Right lobe of liver (tissue), 6 donors: Measurements from ENCODE around the gene COL18A1. TPM values are rescaled to one million over a fixed set of nuclear protein-coding genes. Genes with fewer than 3 reads are reported as not detected.

ENCODE experiments used
- ATAC-seq, 4 donors: fragments of 200-7000 bp; cut with Tn5 transposase; one replicate each; pipeline ENCODE4 v1.9.1; 2020; ENCODE audit warnings: mild to moderate bottlenecking in 4 of 4, moderate library complexity in 4 of 4
- DNase-seq, 3 donors: peaks; one replicate each; pipeline ENCODE4 v3.0.0-alpha.2; 2020
- H3K27ac ChIP-seq, 3 donors: fragments of 200-600 bp; one replicate each; pipeline ENCODE4 v1.8.0; 2022
- H3K27me3 ChIP-seq, 2 donors: fragments of 200-600 bp; one replicate each; pipeline ENCODE4 v1.8.0; 2022
- H3K36me3 ChIP-seq, 4 donors: fragments of 200-600 bp; sonication (generic) in 1 of 4; one replicate each; pipeline versions ENCODE4 v1.5.1 to v1.8.0; 2017 to 2022; ENCODE audit warnings: control low read depth in 1 of 4
- H3K4me1 ChIP-seq, 4 donors: fragments of 200-600 bp; sonication (generic) in 1 of 4; one replicate each; pipeline versions ENCODE4 v1.5.1 to v1.8.0; 2017 to 2022; ENCODE audit warnings: control low read depth in 1 of 4
- H3K4me3 ChIP-seq, 3 donors: fragments of 200-600 bp; one replicate each; pipeline ENCODE4 v1.8.0; 2022
- H3K9me3 ChIP-seq, 4 donors: fragments of 200-600 bp; sonication (generic) in 1 of 4; one replicate each; pipeline versions ENCODE4 v1.5.1 to v1.8.0; 2017 to 2022; ENCODE audit warnings: control low read depth in 1 of 4
- POLR2A ChIP-seq: fragments of 450-650 bp; IDR thresholded peaks from one replicate; pipeline ENCODE4 v1.6.1; 2017; ENCODE audit warnings: antibody characterized with exemption, mild to moderate bottlenecking
- whole genome bisulfite sequencing: methylation state at CpG from one replicate; pipeline ENCODE4 v1.1.6; 2018; ENCODE audit warnings: low coverage, low lambda C conversion rate; ENCODE audit not compliant: insufficient coverage; ENCODE audit errors: missing lambda C conversion rate; 5-methylcytosine and 5-hydroxymethylcytosine counted together
- intact Hi-C, 2 donors: fragments of 100-400 bp; cut with DNase I; formaldehyde crosslinking; loops; one replicate each; pipeline versions ENCODE4 v1.11.2 to v1.14.1; 2022
- total RNA-seq, 6 experiments: library from RNA; depleted of rRNA in 2 of 6; stranded (reverse); fragments of >200 nt in 2 of 6; fragmentation: NEBNext Ultra II Directional in 3 of 6; extraction: Animal tissue kit (Norgen Biotek cat#: 25700) in 3 of 6; gene quantifications; one replicate each; pipeline versions ENCODE4 v1.1.0 to v1.2.4, GENCODE V29; 2016 to 2023
- TF ChIP-seq, protein P1 (sequence below), 4 donors: fragments of 200-600 bp in 3 of 4; fragments of 450-650 bp in 1 of 4; IDR thresholded peaks; one replicate each; pipeline versions ENCODE4 v1.5.1 to v1.8.0; 2016 to 2022; ENCODE audit warnings: antibody characterized with exemption in 4 of 4, mild to moderate bottlenecking in 2 of 4
- donor health status: DM: no; HTN: yes; CAD: no.
- donor health status: DM: no; HTN: no; CAD: no.
- donor health status: DM: no; HTN: no; CAD: no.
- donor health status: DM: no; HTN: yes; CAD: no.
- donor health status: DM: no; HTN: yes; CAD: no.

Gene COL18A1
- total RNA-seq, 6 experiments from 2014 or later: 261 to 487 (median 297) TPM

DNA sequence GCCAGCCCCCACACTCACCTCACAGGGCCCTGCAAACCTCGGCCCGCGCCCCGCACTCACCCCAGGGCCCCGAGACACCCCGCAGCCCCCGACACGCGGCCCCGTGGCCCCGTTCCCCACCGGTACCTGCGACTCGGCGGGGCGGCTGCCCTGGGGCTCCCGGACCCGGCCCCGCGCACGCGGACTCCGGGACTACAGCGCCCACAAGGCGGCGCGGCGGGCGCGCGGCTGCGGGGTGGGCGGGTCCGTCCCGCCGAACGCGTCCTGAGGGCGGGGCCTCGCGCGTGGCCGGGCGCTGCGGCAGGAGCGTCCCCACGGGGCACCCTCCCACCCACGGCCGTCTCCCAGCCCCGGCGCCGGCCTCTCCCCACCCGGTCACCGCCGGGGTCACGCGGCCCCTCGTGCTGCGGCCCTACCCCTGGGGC is 137.3 kb downstream of the COL18A1 start, which contains the start of gene SLC19A1:
Gene SLC19A1, minus strand, starts transcription at position 199 of the 425 bp plus-strand sequence. CDS start 4,481 bp downstream, outside the sequence.
- TF ChIP-seq POLR2A: no peak
- TF ChIP-seq, protein P1, sequence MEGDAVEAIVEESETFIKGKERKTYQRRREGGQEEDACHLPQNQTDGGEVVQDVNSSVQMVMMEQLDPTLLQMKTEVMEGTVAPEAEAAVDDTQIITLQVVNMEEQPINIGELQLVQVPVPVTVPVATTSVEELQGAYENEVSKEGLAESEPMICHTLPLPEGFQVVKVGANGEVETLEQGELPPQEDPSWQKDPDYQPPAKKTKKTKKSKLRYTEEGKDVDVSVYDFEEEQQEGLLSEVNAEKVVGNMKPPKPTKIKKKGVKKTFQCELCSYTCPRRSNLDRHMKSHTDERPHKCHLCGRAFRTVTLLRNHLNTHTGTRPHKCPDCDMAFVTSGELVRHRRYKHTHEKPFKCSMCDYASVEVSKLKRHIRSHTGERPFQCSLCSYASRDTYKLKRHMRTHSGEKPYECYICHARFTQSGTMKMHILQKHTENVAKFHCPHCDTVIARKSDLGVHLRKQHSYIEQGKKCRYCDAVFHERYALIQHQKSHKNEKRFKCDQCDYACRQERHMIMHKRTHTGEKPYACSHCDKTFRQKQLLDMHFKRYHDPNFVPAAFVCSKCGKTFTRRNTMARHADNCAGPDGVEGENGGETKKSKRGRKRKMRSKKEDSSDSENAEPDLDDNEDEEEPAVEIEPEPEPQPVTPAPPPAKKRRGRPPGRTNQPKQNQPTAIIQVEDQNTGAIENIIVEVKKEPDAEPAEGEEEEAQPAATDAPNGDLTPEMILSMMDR (IDR thresholded peaks at IDR 0.05): peak; percentile 35 to 64 (median 48)
- Histone ChIP-seq H3K36me3 (no peaks in the 10 kb centered on the region), H3K4me1 (peaks cover 0 to 3% (median 0%) of the 10 kb centered on the region in 4 donors), H3K27ac (peak within 1 kb of the TSS in 2 of 3 donors; percentile 40 to 43), H3K9me3 (no peaks in the 10 kb centered on the region), H3K27me3 (no peaks in the 10 kb centered on the region), H3K4me3 (peak within 1 kb of the TSS; percentile 47 to 63 (median 60))
- no CpG with 5 or more reads among the region's 59 CpGs for WGBS
- ATAC-seq (peak; percentile 68 to 89 (median 78)), DNase-seq (peak; percentile 79 to 80 (median 79))
- intact Hi-C loops: no loop called here

DNA sequence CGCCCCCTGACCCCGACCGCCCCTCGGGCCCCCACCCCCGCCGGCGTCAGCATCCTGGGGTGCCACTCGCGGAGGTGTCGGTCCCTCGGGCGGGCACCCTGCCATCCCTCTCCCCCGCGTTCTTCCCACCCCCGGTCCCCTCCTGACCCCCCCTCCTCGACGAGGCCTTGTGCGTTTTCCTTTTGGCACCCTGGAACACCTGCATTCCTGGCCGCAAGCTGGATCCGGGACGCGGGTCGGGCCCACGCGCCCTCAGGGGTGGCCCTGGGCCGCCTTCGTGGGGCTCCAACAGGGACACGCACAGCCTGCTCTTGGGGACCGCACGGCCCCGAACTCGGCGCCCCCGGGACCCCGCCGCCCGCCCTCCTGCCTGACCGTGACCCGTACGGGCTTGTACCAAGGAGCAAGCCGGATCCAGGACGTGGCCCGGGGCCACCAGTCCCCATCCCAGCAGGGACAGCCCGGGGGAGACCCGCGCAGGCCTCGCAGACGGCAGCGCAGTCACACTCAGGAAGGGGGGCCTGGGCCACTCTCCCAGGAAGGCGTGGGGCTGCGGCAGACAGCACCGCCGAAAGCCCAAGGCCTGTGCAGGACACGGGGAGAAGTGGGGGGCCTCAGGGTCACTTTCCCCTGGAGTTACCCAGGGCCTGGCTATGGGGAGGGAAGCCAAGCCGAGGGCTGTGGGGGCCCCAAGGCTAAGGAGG is 137.9 kb downstream of the COL18A1 start:
- intact Hi-C loops: no loop called here
- ATAC-seq (no peak), DNase-seq (peak; percentile 42 to 67 (median 49))
- peaks cover 0 to 3% (median 0%) of the 10 kb centered on the region in 4 donors for H3K4me1 ChIP-seq
- H3K27ac ChIP-seq: peak overlapping the region in 2 of 3 donors; percentile 40 to 43
- WGBS: 3% methylated on average over 20 of the region's 55 CpGs
- H3K36me3 ChIP-seq: no peaks in the 10 kb centered on the region
- no peaks in the 10 kb centered on the region for H3K9me3 ChIP-seq
- TF ChIP-seq, protein P1 (IDR thresholded peaks at IDR 0.05): no peak
- TF ChIP-seq POLR2A: no peak
- H3K27me3 ChIP-seq: no peaks in the 10 kb centered on the region
- peak overlapping the region; percentile 47 to 63 (median 60) for H3K4me3 ChIP-seq

DNA sequence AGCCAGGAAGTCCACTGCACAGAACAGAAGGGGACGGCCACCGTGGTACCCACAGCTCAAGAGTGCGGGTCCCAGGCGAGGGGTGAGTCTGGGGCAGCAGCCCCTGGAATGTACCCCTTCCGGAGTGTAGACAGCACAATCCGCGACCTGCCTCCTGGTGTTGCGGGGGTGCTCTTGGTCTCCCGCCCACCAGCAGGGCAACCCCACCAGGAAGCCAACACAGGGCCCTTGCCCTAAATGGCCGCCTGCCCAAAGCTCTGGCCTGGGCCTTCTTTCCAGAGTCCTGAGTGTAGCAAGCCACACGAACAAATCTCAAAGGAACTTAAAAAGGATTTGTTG is 138.4 kb downstream of the COL18A1 start:
- TF ChIP-seq, protein P1 (IDR thresholded peaks at IDR 0.05): no peak
- no peak for TF ChIP-seq POLR2A
- no peak overlapping the region for H3K4me3 ChIP-seq
- H3K4me1 ChIP-seq: peaks cover 0 to 3% (median 0%) of the 10 kb centered on the region in 4 donors
- DNase-seq (peak in 2 of 3 donors; percentile 33 to 50), ATAC-seq (no peak)
- WGBS: no CpG with 5 or more reads among the region's 11 CpGs
- H3K27me3 ChIP-seq: no peaks in the 10 kb centered on the region
- H3K27ac ChIP-seq: no peak overlapping the region
- intact Hi-C loops: no loop called here
- H3K9me3 ChIP-seq: no peaks in the 10 kb centered on the region
- no peaks in the 10 kb centered on the region for H3K36me3 ChIP-seq

DNA sequence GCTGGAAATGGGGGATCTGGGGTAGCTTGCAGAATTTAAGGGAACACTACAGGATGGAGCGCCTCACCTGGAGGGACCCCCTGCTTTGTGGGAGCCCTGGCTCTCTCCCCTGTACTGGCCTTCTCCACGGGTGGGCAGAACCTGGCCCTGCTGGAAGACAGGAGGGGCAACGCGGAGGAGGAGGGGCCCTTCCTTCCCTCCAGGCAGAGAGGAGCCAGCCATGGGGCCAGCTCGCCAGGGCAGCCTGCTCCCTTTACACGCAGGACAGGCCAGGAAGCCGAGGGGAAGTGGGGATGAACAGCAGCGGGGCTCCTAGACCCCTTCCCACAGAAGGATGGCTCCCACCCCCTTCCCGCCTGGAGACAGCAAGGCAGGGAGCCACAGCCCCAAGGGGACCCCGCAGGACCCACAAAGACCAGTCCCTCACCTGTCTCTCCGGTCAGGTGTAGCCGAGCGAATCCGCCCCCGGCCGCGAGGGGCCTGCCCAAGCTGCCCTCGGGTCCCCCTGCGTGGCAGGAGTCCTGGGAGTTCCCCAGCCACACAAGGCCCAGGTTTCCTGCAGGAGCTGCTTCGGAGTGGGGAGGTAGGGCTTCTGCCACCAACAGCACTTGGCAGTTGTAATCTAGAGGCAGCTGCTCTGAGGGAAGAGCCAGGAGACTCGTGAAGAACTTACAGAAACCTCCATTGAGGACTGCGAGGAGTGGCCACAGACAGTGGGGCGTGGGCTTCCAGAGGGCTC is 138.9 kb downstream of the COL18A1 start:
- no peaks in the 10 kb centered on the region for H3K27me3 ChIP-seq
- intact Hi-C loops: no loop called here
- TF ChIP-seq, protein P1 (IDR thresholded peaks at IDR 0.05): no peak
- no peak for TF ChIP-seq POLR2A
- H3K9me3 ChIP-seq: no peaks in the 10 kb centered on the region
- 90% methylated on average over 2 of the region's 23 CpGs for WGBS
- DNase-seq (peak in 2 of 3 donors; percentile 52 to 58), ATAC-seq (no peak)
- H3K4me1 ChIP-seq: peaks cover 0 to 3% (median 0%) of the 10 kb centered on the region in 4 donors
- no peak overlapping the region for H3K27ac ChIP-seq
- no peaks in the 10 kb centered on the region for H3K36me3 ChIP-seq
- no peak overlapping the region for H3K4me3 ChIP-seq
